MCF 10A (cell line): ENCODE data around the gene DDRGK1. TPM values are rescaled to one million over a fixed set of nuclear protein-coding genes. Genes with fewer than 3 reads are reported as not detected.

Experiments used
- BruUV-seq: library from RNA; stranded (reverse); fragments of 400-500 nt; replicated peaks from 2 replicates; lab custom pipeline; 2021; lab: Mats Ljungman, UMichigan
- CTCF ChIA-PET: fragments of 300-600 bp; sonication (Branson Sonifier 250); formaldehyde crosslinking; extraction: SDS; loops from one replicate; lab custom pipeline; 2021; ENCODE audit warnings: antibody characterized with exemption, inconsistent platforms; lab: Yijun Ruan, JAX
- POLR2A ChIA-PET: fragments of 300-600, 350-650 bp; sonication (Branson Sonifier 250); formaldehyde crosslinking; extraction: SDS; loops from one replicate; lab custom pipeline; 2020; ENCODE audit warnings: antibody characterized with exemption, inconsistent platforms; lab: Yijun Ruan, JAX
- DNase-seq: peaks from one replicate; pipeline ENCODE4 v3.0.0-alpha.2; 2018; ENCODE audit not compliant: unreplicated experiment
- H3K27ac Mint-ChIP-seq: one replicate; pipeline ENCODE4 v1.8.0; 2022; ENCODE audit warnings: mild to moderate bottlenecking, low read depth, mixed read lengths; ENCODE audit not compliant: unreplicated experiment
- H3K27me3 Mint-ChIP-seq: one replicate; pipeline ENCODE4 v1.8.0; 2022; ENCODE audit warnings: mixed read lengths; ENCODE audit not compliant: insufficient read depth, unreplicated experiment
- H3K36me3 Mint-ChIP-seq: one replicate; pipeline ENCODE4 v1.8.0; 2022; ENCODE audit warnings: mild to moderate bottlenecking, moderate library complexity, mixed read lengths; ENCODE audit not compliant: insufficient read depth, unreplicated experiment
- H3K4me1 Mint-ChIP-seq: one replicate; pipeline ENCODE4 v1.8.0; 2022; ENCODE audit warnings: mixed read lengths; ENCODE audit not compliant: insufficient read depth, unreplicated experiment
- H3K4me3 Mint-ChIP-seq: one replicate; pipeline ENCODE4 v1.8.0; 2022; ENCODE audit warnings: mild to moderate bottlenecking, moderate library complexity, mixed read lengths; ENCODE audit not compliant: unreplicated experiment
- H3K9me3 Mint-ChIP-seq: one replicate; pipeline ENCODE4 v1.8.0; 2022; ENCODE audit warnings: mixed read lengths; ENCODE audit not compliant: unreplicated experiment
- intact Hi-C: fragments of 100-400 bp; cut with micrococcal nuclease; formaldehyde crosslinking; loops from 2 replicates; pipeline ENCODE4 v1.14.1; 2022
- total RNA-seq: library from RNA; stranded (reverse); gene quantifications from 2 replicates; pipeline ENCODE4 v1.2.3, GENCODE V29; 2022
- TF ChIP-seq, protein P1 (sequence below): fragments of 200-600 bp; IDR thresholded peaks from one replicate; pipeline ENCODE4 v1.8.0; 2022; ENCODE audit warnings: antibody characterized with exemption, mild to moderate bottlenecking; ENCODE audit not compliant: unreplicated experiment

The DDRGK1 gene
- total RNA-seq, 1 experiment from 2014 or later = 116 TPM

DNA sequence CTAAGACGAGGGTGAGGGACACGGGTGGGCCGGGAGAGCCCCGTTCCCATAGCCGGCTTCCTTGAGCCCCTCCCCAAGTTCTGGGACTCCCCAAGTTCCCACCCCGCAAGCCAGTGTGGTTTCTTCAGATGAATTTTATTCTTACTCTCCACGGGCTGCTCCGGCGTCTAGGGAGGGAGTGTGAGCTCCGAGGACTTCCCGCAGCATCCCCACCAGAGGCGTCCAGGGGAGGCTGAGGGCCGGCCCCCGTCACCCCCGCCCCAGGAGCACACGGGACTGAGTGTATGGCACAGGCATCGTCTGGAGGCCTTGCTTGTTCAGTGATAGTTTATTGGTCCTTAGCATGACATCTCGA, 44.5 kb upstream of the DDRGK1 start:
- Mint-ChIP-seq H3K27ac (no peak overlapping the region), H3K27me3 (no peaks in the 10 kb centered on the region), H3K4me1 (no peaks in the 10 kb centered on the region), H3K36me3 (peaks cover 11% of the 10 kb centered on the region), H3K9me3 (no peaks in the 10 kb centered on the region), H3K4me3 (no peak overlapping the region)
- POLR2A ChIA-PET = interaction anchor here (0.7 to 1.3 kb wide), 3 partner anchors 15 to 66 kb away, joined by 3 read pairs; partner anchors contain the start of gene ITPA
- TF ChIP-seq, protein P1, sequence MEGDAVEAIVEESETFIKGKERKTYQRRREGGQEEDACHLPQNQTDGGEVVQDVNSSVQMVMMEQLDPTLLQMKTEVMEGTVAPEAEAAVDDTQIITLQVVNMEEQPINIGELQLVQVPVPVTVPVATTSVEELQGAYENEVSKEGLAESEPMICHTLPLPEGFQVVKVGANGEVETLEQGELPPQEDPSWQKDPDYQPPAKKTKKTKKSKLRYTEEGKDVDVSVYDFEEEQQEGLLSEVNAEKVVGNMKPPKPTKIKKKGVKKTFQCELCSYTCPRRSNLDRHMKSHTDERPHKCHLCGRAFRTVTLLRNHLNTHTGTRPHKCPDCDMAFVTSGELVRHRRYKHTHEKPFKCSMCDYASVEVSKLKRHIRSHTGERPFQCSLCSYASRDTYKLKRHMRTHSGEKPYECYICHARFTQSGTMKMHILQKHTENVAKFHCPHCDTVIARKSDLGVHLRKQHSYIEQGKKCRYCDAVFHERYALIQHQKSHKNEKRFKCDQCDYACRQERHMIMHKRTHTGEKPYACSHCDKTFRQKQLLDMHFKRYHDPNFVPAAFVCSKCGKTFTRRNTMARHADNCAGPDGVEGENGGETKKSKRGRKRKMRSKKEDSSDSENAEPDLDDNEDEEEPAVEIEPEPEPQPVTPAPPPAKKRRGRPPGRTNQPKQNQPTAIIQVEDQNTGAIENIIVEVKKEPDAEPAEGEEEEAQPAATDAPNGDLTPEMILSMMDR = no peak
- CTCF ChIA-PET = interaction anchor here (0.7 to 1.8 kb wide), 3 partner anchors 15 to 128 kb away, joined by 3 to 6 read pairs (median 3); no protein-coding TSS in a partner anchor
- DNase-seq = no peak
- intact Hi-C loops = no loop called here
- BruUV-seq = no TSS peak

DNA sequence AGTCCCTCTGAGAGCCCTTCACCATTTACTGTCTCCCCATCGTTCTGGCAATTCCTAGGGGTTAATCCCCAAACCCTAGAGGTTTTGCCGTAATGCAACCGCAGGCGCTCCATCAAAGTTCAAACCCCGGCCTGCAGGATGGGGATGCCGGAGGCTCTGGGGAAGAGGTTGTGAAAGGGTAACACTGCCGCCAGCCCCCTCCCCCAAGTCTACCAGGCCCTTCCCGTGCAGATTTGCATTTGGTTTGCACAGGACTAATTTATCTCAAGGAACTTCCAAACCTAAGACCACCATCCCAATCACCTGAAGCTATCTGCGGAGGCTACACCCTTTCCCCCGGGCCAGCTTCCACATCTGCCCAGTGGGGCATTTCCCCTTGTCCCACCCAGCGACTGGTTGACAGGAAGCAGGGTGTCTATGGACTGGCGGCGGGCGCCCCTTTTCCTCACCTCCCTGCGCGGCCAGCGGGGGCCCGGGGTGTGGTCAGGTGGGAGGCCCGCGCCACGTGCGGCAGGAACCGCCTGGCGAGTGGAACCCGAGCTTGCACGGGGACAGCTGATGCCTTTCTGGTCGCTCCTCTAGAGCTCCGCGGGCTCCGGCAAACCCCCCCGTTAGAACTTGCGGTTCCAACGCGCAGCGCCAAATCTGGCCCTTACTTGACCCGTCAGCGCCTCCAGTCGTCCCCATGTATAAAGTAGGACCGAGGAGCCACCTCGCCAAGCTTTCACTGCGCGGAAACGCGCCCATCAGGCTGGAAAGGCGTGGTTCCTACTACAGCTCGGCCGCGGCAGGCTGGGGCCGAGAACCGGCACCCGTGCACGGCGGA, 43.9 kb upstream of the DDRGK1 start:
- CTCF ChIA-PET = interaction anchor here (1.2 to 1.8 kb wide), 2 partner anchors 16 to 66 kb away, joined by 3 to 6 read pairs; no protein-coding TSS in a partner anchor
- Mint-ChIP-seq H3K4me3 (no peak overlapping the region), H3K36me3 (peaks cover 11% of the 10 kb centered on the region), H3K4me1 (no peaks in the 10 kb centered on the region), H3K9me3 (no peaks in the 10 kb centered on the region), H3K27me3 (no peaks in the 10 kb centered on the region), H3K27ac (no peak overlapping the region)
- intact Hi-C loops = no loop called here
- TF ChIP-seq, protein P1 = no peak
- no TSS peak for BruUV-seq
- DNase-seq = no peak
- POLR2A ChIA-PET = interaction anchor here (0.9 to 1.6 kb wide), 5 partner anchors 16 to 68 kb away, joined by 3 to 8 read pairs (median 3); no protein-coding TSS in a partner anchor

DNA sequence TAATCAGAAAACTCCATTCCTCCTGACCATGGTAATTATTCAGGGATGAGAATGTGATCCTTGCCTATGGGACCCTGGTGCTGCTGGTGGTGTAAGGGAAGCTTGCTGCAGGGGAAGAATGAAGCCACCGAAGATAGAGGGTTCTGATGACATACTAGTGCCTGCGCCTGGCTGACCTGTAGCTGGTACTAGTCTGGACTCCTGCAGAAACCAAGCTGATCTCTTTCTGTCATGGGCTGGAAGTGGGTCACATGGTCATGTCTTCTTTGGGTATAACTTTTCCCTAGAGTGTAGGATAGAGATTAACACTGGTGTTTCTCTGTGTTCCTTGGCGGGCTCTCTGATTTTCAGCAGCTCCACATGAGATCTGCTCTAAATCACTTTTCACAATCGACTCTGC, 43.2 kb upstream of the DDRGK1 start:
- Mint-ChIP-seq H3K36me3 (peaks cover 11% of the 10 kb centered on the region), H3K27ac (no peak overlapping the region), H3K27me3 (no peaks in the 10 kb centered on the region), H3K4me3 (no peak overlapping the region), H3K9me3 (no peaks in the 10 kb centered on the region), H3K4me1 (no peaks in the 10 kb centered on the region)
- no TSS peak for BruUV-seq
- CTCF ChIA-PET = interaction anchor here (1.4 to 1.8 kb wide), 2 partner anchors 29 to 67 kb away, joined by 3 to 4 read pairs; no protein-coding TSS in a partner anchor
- POLR2A ChIA-PET = interaction anchor here (0.9 to 1.6 kb wide), 3 partner anchors 15 to 69 kb away, joined by 3 to 8 read pairs (median 3); no protein-coding TSS in a partner anchor
- TF ChIP-seq, protein P1 = no peak
- intact Hi-C loops = no loop called here
- no peak for DNase-seq

DNA sequence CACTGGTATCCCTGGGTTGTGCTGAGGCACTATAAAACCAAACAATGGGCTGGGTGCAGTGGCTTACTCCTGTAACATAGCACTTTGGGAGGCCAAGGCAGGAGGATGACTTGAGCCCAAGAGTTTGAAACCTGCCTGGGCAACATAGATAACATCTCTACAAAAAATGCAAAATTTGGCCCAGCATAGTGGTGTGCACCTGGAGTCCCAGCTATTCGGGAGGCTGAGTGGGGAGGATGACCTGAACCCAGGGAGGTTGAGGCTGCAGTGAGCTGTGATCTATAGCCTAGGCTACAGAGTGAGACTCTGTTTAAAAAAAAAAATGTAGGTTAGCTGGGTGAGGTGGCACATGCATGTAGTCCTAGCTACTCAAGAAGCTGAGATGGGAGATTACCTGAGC, 42.2 kb upstream of the DDRGK1 start:
- Mint-ChIP-seq H3K4me3 (no peak overlapping the region), H3K36me3 (peaks cover 10% of the 10 kb centered on the region), H3K9me3 (no peaks in the 10 kb centered on the region), H3K27ac (no peak overlapping the region), H3K27me3 (no peaks in the 10 kb centered on the region), H3K4me1 (peaks cover 8% of the 10 kb centered on the region)
- intact Hi-C loops = no loop called here
- POLR2A ChIA-PET = interaction anchor here (0.9 to 1.6 kb wide), 2 partner anchors 68 to 70 kb away, joined by 3 to 4 read pairs; no protein-coding TSS in a partner anchor
- DNase-seq = no peak
- no TSS peak for BruUV-seq
- TF ChIP-seq, protein P1 = no peak
- CTCF ChIA-PET = interaction anchor here (0.7 to 1.4 kb wide), 3 partner anchors 28 to 128 kb away, joined by 3 to 4 read pairs (median 4); no protein-coding TSS in a partner anchor
